CD1c-positive myeloid dendritic cell (primary cell): ENCODE measurements around the gene C16orf95.

Experiments
- DNase-seq: peaks from one replicate; pipeline ENCODE4 v3.0.0-alpha.2; 2016; ENCODE audit errors: extremely low spot score

Gene C16orf95

DNA sequence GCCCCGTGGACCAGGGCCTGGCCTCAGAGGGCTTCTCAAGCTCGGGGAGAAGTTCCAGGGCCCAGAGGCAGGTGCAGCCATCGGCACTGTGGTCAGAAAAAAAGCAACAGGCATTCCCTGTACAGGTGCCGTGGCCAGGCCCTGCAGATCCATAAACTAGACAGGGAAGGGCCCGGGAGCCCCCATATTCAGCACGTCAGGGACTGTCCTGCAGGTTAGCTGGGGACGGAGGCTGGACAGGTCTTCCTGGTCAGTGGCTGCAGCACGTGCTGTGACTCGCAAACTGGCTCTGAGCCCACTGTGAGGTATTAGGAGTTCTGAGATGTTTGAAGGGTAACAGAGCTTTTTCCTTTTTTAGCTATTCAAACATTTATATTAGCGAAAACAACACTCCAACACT is 15.0 kb upstream of the C16orf95 start:
- no peak for DNase-seq

- DNase-seq = no peak
These were observed 14.1 kb upstream of the C16orf95 start for GRCh38 chr16:87331241-87331801.

DNA sequence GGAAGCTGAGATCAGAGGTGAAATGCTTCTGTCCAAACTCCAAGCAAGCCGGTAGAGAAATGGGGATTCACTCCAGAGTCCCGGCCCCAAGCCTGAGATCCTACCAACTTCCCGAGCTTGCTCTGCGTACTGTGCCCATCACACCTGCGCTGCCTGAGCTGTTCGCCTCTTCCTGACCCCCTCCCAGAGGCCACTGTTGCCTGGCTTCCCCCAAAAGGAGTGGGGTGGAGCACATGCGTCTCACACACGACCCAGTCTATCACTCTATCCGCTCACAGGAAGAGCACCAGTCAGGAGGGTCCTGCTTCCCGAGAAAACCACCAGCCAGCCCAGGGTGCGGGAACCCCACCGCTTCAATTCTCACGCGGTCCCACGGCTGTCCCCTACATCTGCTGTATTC is 13.5 kb upstream of the C16orf95 start:
- no peak for DNase-seq

DNA sequence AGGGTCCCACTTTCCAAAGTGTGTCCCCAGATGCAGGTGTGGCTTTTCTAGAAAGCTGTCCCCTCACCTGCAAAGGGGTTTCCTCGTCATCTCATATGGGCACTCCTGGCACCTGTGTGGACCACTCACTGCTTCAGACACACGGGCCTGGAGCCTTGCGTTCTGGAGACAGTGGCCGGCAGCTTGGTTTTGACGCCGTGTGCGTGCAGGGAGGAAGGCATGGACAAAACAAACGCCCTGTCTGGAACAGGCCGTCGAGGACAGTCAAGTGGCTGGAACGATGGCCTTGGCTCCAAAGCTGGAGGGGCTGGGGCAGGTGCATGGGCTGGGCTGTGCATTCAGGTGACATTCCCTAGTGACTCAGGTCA is 13.0 kb upstream of the C16orf95 start:
- DNase-seq = no peak

- no peak for DNase-seq
These were observed 12.5 kb upstream of the C16orf95 start for GRCh38 chr16:87329436-87330256.

DNA sequence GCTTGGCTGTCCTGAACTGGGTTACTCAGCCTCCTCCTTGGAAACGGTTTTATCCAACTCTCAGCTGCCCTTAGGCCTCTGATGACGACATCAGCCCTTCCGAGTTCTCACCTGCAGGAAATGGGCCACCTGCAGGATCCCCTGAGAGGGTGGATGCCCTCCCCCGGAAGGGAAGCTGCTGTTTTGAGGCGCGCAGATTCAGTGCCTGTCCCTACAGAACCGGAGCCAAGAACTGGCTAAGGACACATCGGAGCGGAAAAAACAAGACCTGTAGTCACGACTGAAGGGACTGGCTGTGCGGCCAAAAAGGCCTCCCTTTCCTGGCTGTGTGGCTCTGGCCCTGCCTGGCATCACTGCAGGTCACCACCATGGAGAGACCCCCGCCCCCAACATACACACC is 11.7 kb upstream of the C16orf95 start:
- no peak for DNase-seq

DNA sequence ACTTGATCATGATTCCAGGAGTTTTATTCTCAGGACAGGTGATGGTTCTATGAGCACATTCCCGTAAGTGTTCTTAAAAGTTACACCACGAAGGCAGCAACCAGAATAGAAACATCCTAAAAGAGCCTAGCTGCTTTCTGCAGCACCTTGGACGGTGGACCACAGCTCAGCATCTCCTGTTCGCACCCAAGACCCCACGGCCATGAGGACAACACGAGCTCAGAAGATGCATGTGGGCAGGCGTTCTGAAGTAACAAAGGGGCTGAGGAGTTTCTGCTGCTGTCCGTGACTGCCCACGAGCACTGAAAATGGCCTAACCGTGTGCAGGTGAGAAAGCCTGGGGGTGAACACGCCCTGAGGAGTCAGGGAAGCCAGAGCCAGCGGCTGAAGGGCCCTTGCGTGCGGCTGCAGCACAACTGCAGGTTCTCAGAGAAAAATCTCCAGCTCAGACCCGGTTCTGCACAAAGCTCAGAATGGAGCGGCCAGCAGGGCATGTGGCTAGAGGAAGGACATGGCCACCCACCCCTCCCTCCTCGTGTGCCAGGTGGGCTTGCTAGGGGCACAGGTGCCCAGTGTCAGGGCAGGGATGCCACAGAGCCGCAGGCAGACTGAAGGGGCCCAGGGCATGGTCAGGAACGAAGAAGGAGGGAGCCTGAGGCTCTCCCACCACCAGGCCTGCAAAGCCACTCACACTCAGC is 10.8 kb upstream of the C16orf95 start:
- DNase-seq = no peak

DNA sequence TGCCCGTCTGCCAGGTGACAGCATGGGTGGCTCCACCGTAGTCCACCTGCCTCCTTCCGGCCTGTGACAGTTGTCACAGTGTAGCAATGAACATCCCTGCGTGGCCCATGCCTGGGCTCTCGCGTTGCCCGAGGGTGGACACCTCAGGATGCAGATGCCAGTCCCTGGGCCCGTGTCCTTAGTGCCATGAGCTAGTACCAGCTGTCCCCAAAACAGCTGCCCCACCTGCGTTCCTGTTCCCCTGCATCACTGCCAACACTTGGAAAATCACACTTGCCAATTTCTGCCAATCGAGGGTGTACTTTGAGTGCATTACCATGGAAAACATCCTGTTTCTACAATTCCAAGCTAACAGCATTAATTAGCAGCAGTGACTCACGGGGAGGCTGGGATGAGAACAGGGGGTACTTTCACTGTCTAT is 9.0 kb upstream of the C16orf95 start:
- DNase-seq = no peak

GRCh38 chr16:87325423-87325858 is 8.2 kb upstream of the C16orf95 start:
- no peak for DNase-seq

DNA sequence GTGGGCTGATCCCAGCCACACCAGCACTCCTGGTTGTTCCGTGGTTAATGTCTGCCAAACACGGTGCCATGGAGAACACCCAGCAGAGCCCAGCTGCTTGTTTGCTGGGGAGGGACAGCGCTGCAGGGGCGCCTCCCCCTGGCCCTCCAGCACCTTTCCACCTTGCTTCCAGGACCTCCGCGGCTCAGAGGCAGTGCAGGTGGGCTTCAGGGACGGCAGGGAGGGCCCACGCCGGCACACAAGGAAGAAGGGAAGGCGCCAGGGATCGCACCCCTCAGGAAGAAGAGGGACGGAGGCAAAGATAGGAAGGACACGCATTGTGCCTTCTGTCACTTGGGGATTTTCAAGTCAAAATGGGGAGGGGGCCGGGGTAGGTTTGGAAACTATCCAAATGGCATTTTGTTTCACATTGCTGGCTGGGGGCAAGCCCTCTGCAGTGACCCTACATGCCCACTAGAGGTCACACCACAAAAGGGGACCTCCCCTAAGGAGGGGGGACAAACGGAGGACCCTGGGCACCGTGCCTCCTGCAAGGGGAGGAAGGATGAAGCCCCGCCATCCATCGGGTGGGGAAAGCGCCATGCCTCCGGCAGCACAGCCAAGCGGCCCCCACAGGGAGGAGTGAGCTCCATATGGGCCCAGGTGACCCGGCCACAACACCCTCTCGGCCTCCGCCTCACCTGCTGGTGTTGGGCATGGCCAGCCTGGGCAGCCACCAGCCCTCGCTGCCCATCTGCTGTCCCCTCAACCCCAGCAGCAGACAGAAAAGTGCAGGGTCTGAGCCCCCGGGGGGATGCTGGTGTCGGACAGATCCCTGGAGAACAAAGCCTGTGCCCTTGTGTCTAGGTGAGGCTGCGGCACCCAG is 7.5 kb upstream of the C16orf95 start:
- DNase-seq = peak; percentile 39

DNA sequence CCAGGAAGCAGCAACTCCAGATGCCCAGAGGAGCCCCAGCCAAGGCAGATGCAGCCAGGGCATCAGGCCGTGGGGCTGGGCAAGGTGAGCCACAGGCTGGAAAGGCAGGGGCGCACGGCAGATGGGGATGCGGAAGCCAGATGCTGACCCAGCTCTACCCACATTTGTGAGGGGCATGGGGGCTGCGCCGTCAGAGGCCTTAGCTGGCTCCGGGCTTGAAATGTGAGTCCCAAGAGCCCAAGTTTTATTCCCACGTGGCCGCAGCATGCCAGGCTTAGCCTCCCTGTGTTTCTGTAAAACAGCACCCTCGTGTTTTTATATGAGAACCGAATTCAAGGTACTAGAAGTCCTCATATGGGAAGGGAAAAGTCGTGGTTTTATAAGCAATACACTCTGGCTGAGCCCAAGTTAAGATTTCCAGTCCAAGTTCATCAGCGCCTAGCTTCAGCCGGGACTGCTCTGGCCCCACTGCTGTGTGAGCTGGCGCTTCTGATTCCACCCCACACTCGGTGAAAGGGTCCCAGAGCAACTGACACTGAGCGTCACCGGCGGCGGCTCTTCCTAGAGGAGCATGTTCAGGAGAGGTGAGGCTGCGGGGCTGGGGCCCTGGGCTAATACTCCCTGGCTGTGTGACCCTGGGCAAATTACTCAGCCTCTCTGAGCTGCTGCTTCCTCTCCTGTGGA is 6.7 kb upstream of the C16orf95 start:
- DNase-seq = no peak

GRCh38 chr16:87322833-87323726 is 5.9 kb upstream of the C16orf95 start:
- DNase-seq = no peak

GRCh38 chr16:87322360-87322759 is 5.2 kb upstream of the C16orf95 start:
- no peak for DNase-seq

GRCh38 chr16:87321336-87322107 is 4.3 kb upstream of the C16orf95 start:
- DNase-seq = no peak

DNA sequence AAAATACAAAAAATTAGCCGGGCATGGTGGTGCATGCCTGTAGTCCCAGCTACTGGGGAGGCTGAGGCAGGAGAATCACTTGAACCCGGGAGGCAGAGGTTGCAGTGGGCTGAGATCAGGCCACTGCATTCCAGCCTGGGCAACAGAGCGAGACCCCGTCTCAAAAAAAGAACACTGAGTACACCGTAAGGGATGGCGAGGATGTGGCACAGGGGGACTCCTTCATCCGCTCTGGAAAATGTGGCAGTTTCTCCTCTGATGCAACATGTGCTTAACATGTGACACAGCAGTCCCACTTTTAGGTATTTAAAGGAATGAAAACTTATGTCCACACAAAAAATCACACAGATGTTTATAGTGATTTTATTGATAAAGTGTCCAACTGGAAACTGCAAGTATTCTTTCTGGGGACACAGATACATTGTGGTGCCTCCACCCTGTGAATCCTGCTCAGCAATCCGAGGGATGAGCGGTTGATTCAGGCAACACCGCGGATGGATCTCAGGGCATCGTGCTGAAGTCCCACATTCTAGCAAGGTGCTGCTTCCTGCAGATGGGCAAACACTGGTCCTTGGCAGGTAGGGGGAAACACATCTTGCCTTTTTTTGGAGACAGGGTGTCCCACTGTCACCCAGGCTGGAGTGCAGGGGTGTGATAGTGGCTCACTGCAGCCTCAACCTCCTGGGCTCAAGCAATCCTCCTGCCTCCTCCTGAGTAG is 3.5 kb upstream of the C16orf95 start:
- DNase-seq = no peak

- no peak for DNase-seq
These were observed 2.9 kb upstream of the C16orf95 start for GRCh38 chr16:87319997-87320491.

DNA sequence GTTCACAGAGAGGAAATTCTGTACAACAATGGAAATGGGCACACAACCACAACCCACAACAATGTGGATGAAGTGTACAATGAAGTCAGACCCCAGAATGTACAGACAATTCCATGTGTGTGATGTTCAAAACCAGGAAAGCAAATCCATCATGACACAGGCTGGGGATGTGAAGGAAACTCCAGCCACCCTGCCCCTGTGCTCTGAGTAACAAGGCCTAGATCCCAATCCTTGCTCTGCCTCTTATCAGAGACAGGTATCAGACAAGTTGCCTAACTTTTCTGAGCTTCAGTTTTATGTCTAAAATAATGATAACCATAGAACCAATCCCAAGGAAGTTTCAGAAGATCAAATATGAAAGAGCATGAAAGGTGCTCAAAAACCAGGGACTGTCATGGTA is 1.8 kb upstream of the C16orf95 start:
- no peak for DNase-seq

DNA sequence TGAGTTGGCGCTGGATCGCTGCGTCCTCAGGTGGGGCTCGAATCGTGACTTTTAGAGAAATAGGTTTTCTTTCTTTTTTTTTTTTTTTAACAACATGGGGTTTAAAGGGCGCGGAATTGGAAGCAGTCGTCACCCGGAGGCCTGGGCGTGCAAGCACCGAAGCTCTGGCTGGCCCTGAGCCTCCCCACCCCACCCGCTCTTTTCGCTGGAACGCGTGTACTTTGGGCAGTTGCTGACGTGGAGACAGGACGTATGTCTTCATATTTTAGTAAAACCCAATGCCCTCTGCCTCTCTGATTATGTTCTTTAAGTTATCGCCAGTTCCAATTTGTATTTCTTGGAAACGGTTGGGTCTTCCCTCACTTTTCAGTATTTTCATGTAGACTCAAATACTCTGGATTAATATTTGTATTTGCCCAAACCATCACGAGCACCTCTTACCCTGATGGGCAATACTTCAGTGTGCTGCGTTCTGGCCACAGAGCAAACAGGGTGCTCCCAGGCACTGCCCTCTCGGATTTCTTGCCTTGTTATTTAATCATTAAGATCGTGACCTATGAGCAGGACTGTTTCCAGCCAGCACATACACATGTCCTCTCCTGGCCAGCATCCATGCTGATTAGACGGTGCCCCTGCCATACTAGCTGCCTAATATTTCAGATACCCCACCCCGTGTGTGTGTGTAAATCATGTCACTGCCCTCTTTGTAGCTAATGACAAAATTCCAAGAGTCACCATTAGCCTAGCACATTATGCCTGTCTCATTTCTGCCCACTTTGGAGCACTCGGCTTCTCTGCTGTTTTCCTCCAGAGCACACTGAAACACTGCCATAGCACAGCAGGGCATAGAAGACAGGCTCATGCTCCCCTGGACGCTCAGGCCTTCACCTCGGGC is 805 bp upstream of the C16orf95 start:
- peak; percentile 46 for DNase-seq
